Mesendoderm (in vitro differentiated cells): ENCODE results near the gene RBSN.

ENCODE experiments used
- DNase-seq: peaks from one replicate; pipeline ENCODE4 v3.0.0; 2013
- H2AK5ac ChIP-seq: 2 replicates; pipeline ENCODE4 v1.6.1; 2013; ENCODE audit warnings: low read length, inconsistent platforms
- H2BK120ac ChIP-seq: 2 replicates; pipeline ENCODE4 v1.6.1; 2013; ENCODE audit warnings: low read depth, mild to moderate bottlenecking, low read length, moderate library complexity, mixed read lengths
- H2BK15ac ChIP-seq: replicated peaks from 2 replicates; pipeline ENCODE4 v1.6.1; 2013; ENCODE audit warnings: low read depth, mild to moderate bottlenecking, moderate library complexity
- H2BK5ac ChIP-seq: 2 replicates; pipeline ENCODE4 v1.6.1; 2013; ENCODE audit warnings: low read length, inconsistent platforms
- H3K18ac ChIP-seq: 2 replicates; pipeline ENCODE4 v1.6.1; 2013; ENCODE audit warnings: mild to moderate bottlenecking, low read length, mixed read lengths
- H3K23ac ChIP-seq: one replicate; pipeline ENCODE4 v1.6.1; 2013; ENCODE audit warnings: low read length
- H3K27ac ChIP-seq: 2 replicates; pipeline ENCODE4 v1.5.1; 2013; ENCODE audit warnings: low read depth, mild to moderate bottlenecking, inconsistent platforms, low read length, moderate library complexity
- H3K27me3 ChIP-seq: 2 replicates; pipeline ENCODE4 v1.6.1; 2013; ENCODE audit warnings: low read length, control low read depth, mild to moderate bottlenecking, inconsistent platforms; ENCODE audit not compliant: insufficient read depth, poor library complexity
- H3K36me3 ChIP-seq: 2 replicates; pipeline ENCODE4 v1.6.1; 2013; ENCODE audit warnings: low read length, inconsistent platforms; ENCODE audit not compliant: control insufficient read depth, insufficient read depth
- H3K4ac ChIP-seq: one replicate; pipeline ENCODE4 v1.6.1; 2013; ENCODE audit warnings: low read depth, mild to moderate bottlenecking, low read length, moderate library complexity
- H3K4me1 ChIP-seq: 2 replicates; pipeline ENCODE4 v1.6.1; 2013; ENCODE audit warnings: low read depth, low read length, inconsistent platforms; ENCODE audit not compliant: control insufficient read depth
- H3K4me2 ChIP-seq: 2 replicates; pipeline ENCODE4 v1.6.1; 2013; ENCODE audit warnings: low read length
- H3K4me3 ChIP-seq: 2 replicates; pipeline ENCODE4 v1.5.1; 2013; ENCODE audit warnings: mild to moderate bottlenecking, low read length
- H3K56ac ChIP-seq: one replicate; pipeline ENCODE4 v1.6.1; 2013; ENCODE audit warnings: low read length
- H3K79me1 ChIP-seq: 2 replicates; pipeline ENCODE4 v1.6.1; 2013; ENCODE audit warnings: low read length, inconsistent platforms
- H3K79me2 ChIP-seq: 2 replicates; pipeline ENCODE4 v1.6.1; 2013; ENCODE audit warnings: mild to moderate bottlenecking, low read length; ENCODE audit not compliant: control insufficient read depth, insufficient read depth
- H3K9ac ChIP-seq: 2 replicates; pipeline ENCODE4 v1.6.1; 2013; ENCODE audit warnings: low read length, inconsistent platforms
- H4K5ac ChIP-seq: one replicate; pipeline ENCODE4 v1.6.1; 2013; ENCODE audit warnings: low read length
- H4K8ac ChIP-seq: one replicate; pipeline ENCODE4 v1.6.1; 2013; ENCODE audit warnings: low read depth, mild to moderate bottlenecking, control low read depth, low read length, moderate library complexity
- WGBS: extraction: QIAGEN DNeasy Blood & Tissue Kit; methylation state at CpG from one replicate; pipeline ENCODE4 v1.1.7; 2013; ENCODE audit warnings: low lambda C conversion rate, missing lambda C conversion rate; ENCODE audit not compliant: insufficient coverage; ENCODE audit errors: extremely low coverage; 5-methylcytosine and 5-hydroxymethylcytosine counted together

The RBSN gene

GRCh38 chr3:15097891-15098290, 1.1 kb downstream of the RBSN start:
- Histone ChIP-seq H3K9ac (peak overlapping the region; percentile 28), H3K79me2 (peaks cover 9% of the 10 kb centered on the region), H4K5ac (no peak overlapping the region), H2BK15ac (no peak overlapping the region), H2BK5ac (no peak overlapping the region), H2AK5ac (no peak overlapping the region), H3K4ac (no peak overlapping the region), H3K79me1 (peaks cover 10% of the 10 kb centered on the region), H3K27ac (no peak overlapping the region), H3K23ac (no peak overlapping the region), H4K8ac (no peak overlapping the region), H3K4me3 (peak overlapping the region; percentile 18), H3K4me1 (peaks cover 5% of the 10 kb centered on the region), H3K27me3 (no peaks in the 10 kb centered on the region), H2BK120ac (no peak overlapping the region), H3K36me3 (peaks cover 3% of the 10 kb centered on the region), H3K4me2 (peak overlapping the region; percentile 100), H3K56ac (peak overlapping the region; percentile 8), H3K18ac (no peak overlapping the region)
- no CpG with 5 or more reads among the region's 6 CpGs for WGBS
- DNase-seq, result no peak

- DNase-seq, result no peak
- no peak overlapping the region for H4K8ac ChIP-seq
- H3K4me3 ChIP-seq, result no peak overlapping the region
- peaks cover 5% of the 10 kb centered on the region for H3K4me1 ChIP-seq
- no peak overlapping the region for H2BK120ac ChIP-seq
- H3K4ac ChIP-seq, result no peak overlapping the region
- peaks cover 3% of the 10 kb centered on the region for H3K36me3 ChIP-seq
- no peak overlapping the region for H3K56ac ChIP-seq
- H3K9ac ChIP-seq, result no peak overlapping the region
- H3K18ac ChIP-seq, result no peak overlapping the region
- no peak overlapping the region for H3K27ac ChIP-seq
- peaks cover 9% of the 10 kb centered on the region for H3K79me2 ChIP-seq
- H3K23ac ChIP-seq, result no peak overlapping the region
- H3K79me1 ChIP-seq, result peaks cover 10% of the 10 kb centered on the region
- no peak overlapping the region for H2BK15ac ChIP-seq
- H4K5ac ChIP-seq, result no peak overlapping the region
- H3K4me2 ChIP-seq, result no peak overlapping the region
- no peaks in the 10 kb centered on the region for H3K27me3 ChIP-seq
- no peak overlapping the region for H2BK5ac ChIP-seq
- no peak overlapping the region for H2AK5ac ChIP-seq
- WGBS, result no CpG with 5 or more reads among the region's 3 CpGs
Measured at GRCh38 chr3:15096046-15096445, 2.9 kb downstream of the RBSN start.

DNA sequence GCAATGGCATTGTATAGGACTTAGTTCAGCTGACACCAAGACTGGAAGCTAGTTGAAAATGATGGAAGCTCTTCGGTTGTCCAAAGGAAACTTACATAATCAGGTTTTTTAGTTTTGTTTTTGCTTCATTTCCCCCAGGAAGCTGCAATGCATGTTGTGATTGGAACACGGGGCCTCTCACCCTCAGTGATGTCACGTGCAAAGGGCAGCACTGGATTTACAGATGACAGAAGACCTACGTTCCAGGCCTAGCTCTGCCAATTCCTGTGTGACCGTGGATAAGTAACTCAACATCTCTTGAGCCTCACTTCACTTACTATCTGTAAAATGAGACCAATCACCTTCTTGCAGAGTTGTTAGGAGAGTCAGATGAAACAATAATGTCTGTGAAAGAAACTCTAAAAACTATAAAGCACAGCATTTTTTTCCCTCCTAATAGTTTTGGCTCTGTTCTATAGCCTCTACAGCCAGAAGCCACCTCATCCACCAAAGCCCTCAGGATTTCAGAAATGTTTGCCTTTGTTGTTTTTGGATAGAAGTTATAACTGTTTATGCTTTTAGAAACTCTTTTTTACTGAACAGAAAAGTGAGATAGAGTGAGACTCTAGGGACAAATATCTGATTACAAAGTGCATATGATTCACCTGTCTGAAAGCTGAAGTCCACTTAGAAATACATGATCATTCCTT, 4.6 kb downstream of the RBSN start:
- Histone ChIP-seq H3K79me1 (peaks cover 10% of the 10 kb centered on the region), H2BK5ac (no peak overlapping the region), H2BK15ac (no peak overlapping the region), H2AK5ac (no peak overlapping the region), H3K18ac (no peak overlapping the region), H3K4me2 (no peak overlapping the region), H3K79me2 (peaks cover 9% of the 10 kb centered on the region), H4K5ac (no peak overlapping the region), H3K56ac (no peak overlapping the region), H4K8ac (no peak overlapping the region), H3K4me1 (peaks cover 4% of the 10 kb centered on the region), H3K36me3 (peaks cover 6% of the 10 kb centered on the region), H2BK120ac (no peak overlapping the region), H3K4ac (no peak overlapping the region), H3K9ac (no peak overlapping the region), H3K27ac (no peak overlapping the region), H3K23ac (no peak overlapping the region), H3K4me3 (no peak overlapping the region), H3K27me3 (no peaks in the 10 kb centered on the region)
- WGBS, result no CpG with 5 or more reads among the region's 5 CpGs
- DNase-seq, result no peak

- Histone ChIP-seq H3K4me3 (no peak overlapping the region), H2BK5ac (no peak overlapping the region), H3K27me3 (no peaks in the 10 kb centered on the region), H3K79me2 (peaks cover 1% of the 10 kb centered on the region), H3K23ac (no peak overlapping the region), H3K9ac (no peak overlapping the region), H2AK5ac (no peak overlapping the region), H3K36me3 (peaks cover 6% of the 10 kb centered on the region), H3K56ac (no peak overlapping the region), H3K4ac (no peak overlapping the region), H4K8ac (no peak overlapping the region), H4K5ac (no peak overlapping the region), H3K4me2 (no peak overlapping the region), H3K27ac (no peak overlapping the region), H2BK120ac (no peak overlapping the region), H3K79me1 (peaks cover 2% of the 10 kb centered on the region), H2BK15ac (no peak overlapping the region), H3K4me1 (no peaks in the 10 kb centered on the region), H3K18ac (no peak overlapping the region)
- WGBS, result no CpG with 5 or more reads among the region's 1 CpG
- no peak for DNase-seq
Measured at GRCh38 chr3:15092686-15093085, 6.3 kb downstream of the RBSN start.

DNA sequence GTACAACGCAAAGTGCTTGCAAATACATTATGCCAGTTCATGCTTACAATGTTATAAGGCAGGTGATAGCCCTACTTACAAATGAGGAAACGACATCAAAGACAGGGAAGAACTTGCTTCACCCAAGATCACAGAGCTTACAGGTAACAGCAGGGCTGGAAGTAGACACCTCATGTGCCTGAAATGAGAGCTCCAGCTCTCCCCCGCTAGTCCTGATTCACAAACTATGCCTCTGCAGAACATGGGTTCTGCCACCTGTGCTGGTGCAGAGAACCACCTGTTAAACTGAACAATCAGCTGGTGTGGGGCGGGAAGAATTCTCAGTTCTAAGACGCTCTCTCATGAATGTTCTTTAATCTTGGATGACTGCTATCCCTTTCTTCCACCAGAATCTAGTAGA, 7.4 kb downstream of the RBSN start:
- WGBS, result no CpG with 5 or more reads among the region's 5 CpGs

GRCh38 chr3:15089201-15089600, 9.7 kb downstream of the RBSN start:
- no peak overlapping the region for H3K23ac ChIP-seq
- no peak overlapping the region for H3K18ac ChIP-seq
- H3K27me3 ChIP-seq, result no peaks in the 10 kb centered on the region
- H3K4me2 ChIP-seq, result no peak overlapping the region
- no peak for DNase-seq
- no peaks in the 10 kb centered on the region for H3K4me1 ChIP-seq
- no peak overlapping the region for H3K4ac ChIP-seq
- no peak overlapping the region for H2AK5ac ChIP-seq
- no peaks in the 10 kb centered on the region for H3K79me1 ChIP-seq
- H3K9ac ChIP-seq, result no peak overlapping the region
- H3K27ac ChIP-seq, result no peak overlapping the region
- H4K5ac ChIP-seq, result no peak overlapping the region
- H3K4me3 ChIP-seq, result no peak overlapping the region
- no peak overlapping the region for H4K8ac ChIP-seq
- H3K79me2 ChIP-seq, result no peaks in the 10 kb centered on the region
- H2BK120ac ChIP-seq, result no peak overlapping the region
- H2BK15ac ChIP-seq, result no peak overlapping the region
- no CpG with 5 or more reads among the region's 1 CpG for WGBS
- H3K36me3 ChIP-seq, result peaks cover 7% of the 10 kb centered on the region
- no peak overlapping the region for H2BK5ac ChIP-seq
- H3K56ac ChIP-seq, result no peak overlapping the region

More for the DNA sequence above, 7.4 kb downstream of the RBSN start:
- Histone ChIP-seq H4K8ac (no peak overlapping the region), H3K23ac (no peak overlapping the region), H2BK15ac (no peak overlapping the region), H3K56ac (no peak overlapping the region), H3K4ac (no peak overlapping the region), H2AK5ac (no peak overlapping the region), H3K79me2 (no peaks in the 10 kb centered on the region), H3K36me3 (peaks cover 6% of the 10 kb centered on the region), H2BK5ac (no peak overlapping the region), H3K4me3 (no peak overlapping the region), H3K79me1 (no peaks in the 10 kb centered on the region), H3K4me2 (no peak overlapping the region), H3K18ac (no peak overlapping the region), H3K27me3 (no peaks in the 10 kb centered on the region), H2BK120ac (no peak overlapping the region), H3K4me1 (no peaks in the 10 kb centered on the region), H3K9ac (no peak overlapping the region), H3K27ac (no peak overlapping the region), H4K5ac (no peak overlapping the region)
- DNase-seq, result no peak
